D341Med (cell line): Measurements from ENCODE around the gene SBF2.

Experiments
- DNase-seq: peaks from one replicate; pipeline ENCODE4 v3.0.0; 2012; ENCODE audit warnings: low spot score

Gene SBF2

GRCh38 chr11:10302359-10302743 lies 8.3 kb upstream of the SBF2 start:
- no peak for DNase-seq

- DNase-seq = no peak
Observed at GRCh38 chr11:10301656-10302358, 7.8 kb upstream of the SBF2 start.

- no peak for DNase-seq
Observed at GRCh38 chr11:10298342-10298741, 4.3 kb upstream of the SBF2 start.

DNA sequence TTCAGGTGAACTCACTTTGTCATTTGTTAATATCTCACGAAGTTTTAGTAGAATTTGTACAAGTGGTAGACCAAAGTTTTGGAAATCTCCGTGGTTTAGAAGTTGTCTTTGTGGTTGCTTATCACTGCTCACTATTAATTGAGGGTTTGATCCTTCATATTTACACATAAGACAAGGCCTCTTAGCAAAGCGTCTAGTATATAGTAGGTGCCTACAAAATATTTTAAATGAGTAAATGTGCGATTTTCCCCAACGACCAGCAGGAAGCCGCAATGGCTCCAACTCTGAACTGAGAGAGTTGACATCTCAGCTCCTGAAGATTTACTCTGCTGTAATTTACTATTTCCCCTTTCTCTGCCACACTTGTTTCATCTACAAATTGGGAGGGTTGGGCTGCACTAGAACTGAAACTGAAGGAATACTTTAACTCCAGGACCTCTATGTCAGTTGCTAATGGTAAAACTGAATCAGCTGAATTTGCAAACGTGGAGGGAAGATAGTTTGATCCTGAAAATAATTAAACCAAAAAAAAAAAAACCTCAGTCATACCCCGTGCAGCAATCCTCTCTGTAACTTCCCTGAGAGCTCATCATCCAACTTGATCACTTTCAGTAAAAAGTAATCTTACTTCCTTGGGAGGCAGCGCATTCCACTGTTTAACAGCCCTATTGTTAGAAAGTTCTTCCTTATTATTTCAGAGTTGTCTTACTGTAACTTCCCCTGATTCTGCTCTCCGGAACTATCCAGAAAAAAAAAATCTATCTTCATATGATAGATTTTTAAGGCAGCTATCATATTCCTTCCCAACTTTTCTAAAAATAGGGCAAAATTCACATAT lies 1.3 kb upstream of the SBF2 start:
- DNase-seq = no peak

- peak; percentile 61 for DNase-seq
Observed at GRCh38 chr11:10294290-10294953, 403 bp upstream of the SBF2 start.

DNA sequence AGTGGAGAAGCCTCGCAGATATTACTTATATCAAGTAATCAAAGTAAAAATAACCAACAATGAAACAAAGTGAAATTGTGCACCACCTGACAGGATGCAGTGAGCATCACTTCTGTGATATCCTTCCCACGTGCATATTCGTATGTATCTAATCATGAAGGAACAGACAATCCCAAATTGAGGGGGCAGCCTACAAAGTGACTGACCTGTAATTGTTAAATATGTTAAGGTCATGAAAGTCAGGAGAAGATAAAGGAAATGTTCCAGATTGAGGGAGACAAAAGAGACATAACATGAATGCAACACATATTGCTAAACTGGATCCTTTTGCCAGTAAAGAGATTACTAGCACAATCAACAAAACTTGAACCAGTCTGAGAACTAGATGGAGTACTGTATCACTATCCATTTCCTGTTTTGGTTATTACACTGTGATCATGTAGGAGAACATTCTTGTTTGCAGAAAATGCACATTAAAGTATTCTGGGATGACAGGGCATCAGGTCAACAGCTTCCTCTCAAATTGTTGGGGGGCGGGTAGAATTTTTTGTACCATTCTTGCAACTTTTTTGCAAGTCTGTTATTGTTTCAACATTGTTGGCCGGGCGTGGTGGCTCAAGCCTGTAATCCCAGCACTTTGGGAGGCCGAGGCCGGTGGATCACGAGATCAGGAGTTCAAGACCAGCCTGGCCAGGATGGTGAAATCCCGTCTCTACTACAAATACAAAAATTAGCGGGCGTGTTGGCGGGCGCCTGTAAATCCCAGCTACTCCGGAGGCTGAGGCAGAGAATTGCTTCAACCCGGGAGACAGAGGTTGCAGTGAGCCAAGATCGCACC lies 2.0 kb downstream of the SBF2 start:
- DNase-seq = no peak

- no peak for DNase-seq
Observed at GRCh38 chr11:10289765-10290380, 4.1 kb downstream of the SBF2 start.

GRCh38 chr11:10288881-10289764 lies 4.9 kb downstream of the SBF2 start:
- no peak for DNase-seq

DNA sequence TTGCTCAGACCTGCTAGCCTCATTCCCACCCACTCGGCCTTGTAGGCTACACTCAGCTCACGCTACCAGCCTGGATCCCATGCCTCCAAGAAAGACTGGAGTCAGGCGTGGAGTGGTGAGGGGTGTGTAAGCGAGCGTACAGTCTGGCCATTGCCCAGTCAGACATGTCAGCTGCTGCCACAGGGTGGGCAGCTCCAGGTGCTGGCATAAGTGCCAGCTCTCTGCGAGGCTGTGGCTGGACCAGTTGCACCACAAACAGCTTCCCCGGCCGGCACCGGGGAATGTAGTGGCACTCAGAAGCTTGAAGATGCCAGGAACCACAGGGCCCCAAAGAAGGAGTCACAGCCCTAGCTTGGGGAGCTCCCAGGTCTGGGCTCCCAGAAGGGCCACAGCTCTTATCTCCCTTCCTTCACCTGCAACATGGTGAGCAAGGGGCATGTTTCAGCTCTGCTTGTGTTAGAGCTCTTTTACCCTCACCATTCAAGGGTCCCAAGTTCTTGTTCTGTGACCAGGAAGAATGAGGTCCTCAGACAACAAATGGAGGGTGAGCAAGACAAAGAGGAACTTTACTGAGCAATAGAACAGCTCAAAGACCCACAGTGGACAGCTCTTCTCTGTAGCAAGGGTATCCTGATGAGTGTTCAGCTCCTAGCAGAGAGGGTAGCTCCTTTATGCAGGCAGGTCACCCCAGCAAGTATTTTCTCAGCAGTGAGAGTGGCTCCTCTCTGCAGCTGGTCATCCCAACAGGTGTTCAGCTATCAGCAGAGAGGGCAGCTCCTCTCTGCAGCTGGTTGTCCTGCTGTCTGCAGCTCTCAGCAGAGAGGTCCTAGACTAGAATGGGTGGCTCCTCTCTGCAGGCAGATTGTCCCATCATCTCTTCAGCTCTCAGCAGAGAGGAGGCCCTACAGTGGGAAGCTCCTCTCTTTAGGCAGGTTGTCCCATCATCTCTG lies 6.0 kb downstream of the SBF2 start:
- DNase-seq = no peak

DNA sequence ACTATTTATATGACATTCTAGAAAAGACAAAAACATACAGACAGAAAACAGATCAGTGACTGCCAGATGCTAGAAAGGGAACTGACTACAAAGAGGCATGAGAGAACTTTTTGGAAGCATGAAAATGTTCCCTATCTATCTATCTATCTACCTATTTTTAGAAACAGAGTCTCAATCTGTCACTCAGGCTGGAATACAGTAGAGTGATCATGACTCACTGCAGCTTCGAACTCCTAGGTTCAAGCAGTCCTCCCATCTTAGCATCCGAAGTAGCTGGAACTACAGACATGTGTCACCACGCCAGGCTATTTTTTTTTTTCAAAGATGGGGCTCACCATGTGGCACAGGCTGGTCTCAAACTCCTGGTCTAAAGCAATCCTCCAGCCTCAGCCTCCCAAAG lies 6.9 kb downstream of the SBF2 start:
- DNase-seq = no peak

DNA sequence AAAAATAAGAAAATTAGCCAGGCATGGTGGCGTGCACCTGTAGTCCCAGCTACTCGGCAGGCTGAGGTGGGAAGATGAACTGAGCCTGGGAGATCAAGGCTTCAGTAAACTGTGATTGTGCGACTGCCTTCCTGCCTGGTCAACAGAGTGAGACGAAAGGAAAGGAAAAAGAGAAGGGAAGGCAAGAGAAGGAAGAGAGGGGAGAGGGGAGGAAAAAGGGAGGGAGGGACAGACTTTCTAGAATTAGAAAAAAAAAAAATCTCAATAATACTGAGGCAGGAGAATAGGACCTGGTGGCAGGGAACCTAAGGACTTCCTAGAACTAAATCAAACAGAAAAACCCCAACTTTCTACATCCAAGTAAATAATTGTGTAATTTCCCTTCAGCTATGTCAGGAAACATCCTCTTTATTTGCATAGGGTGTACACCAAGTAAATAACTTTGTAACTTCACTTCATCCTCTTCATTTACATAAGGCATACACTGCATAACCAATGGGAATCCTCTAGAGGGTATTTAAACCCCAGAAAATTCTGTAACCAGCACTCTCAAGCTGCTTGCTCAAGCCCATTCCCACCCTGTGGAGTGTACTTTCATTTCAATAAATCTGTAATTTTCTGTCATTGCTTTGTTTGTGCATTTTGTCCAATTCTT lies 8.7 kb downstream of the SBF2 start:
- DNase-seq = no peak

DNA sequence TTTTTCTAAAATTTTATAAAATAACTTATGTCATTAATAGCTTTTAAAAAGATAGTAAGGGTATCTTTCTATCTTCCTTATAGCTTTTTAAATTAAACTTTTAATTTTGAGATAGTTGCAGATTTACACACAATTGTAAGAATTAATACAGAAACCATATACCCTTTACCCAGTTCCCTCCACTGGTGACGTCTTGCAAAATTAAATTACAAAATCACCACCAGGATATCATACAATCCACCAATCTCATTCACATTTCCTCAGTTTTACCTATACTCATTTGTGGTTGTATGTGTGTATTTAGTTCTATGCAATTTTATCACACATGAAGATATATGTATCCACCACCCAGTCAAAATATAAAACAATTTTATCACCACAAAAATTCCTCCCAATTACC lies 10.0 kb downstream of the SBF2 start:
- no peak for DNase-seq

DNA sequence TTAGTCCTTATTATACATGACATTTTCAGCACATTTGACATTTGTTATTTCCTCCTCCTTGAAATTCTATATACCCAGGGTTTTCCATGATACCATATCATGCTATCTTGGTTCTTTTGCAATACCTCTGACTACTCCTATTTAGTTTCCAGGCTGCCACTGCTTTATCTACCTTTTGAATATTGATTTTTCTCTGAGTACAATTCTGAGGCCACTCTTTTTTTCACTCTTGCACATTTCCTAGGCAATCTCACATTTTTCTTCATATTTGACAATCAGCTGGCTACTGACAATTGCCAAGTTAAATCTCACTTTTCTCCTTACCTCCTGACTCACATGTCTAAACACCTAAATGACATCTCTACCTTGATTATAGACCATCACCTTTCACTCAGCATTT lies 11.9 kb downstream of the SBF2 start:
- no peak for DNase-seq

- DNase-seq = no peak
Observed at GRCh38 chr11:10275714-10276113, 18.3 kb downstream of the SBF2 start.

GRCh38 chr11:10274726-10275125 lies 19.3 kb downstream of the SBF2 start:
- no peak for DNase-seq

DNA sequence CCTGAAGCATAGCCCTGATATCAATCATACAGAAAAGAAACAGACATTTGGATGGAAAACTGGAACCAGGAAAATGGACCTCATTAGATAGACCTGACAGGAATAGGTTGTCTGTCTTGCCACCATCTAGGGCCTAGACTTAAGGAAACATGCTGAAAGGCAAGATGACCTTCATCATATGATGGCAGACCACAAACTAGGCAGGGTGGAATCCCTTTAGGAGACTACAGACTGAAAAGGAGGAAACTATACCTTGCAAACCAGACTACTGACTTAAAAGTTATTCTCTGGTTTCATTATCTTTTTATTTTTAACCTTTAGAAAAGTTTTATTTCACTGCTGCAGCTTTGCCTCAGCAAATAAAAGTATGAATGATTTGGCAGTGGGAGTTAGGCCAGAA lies 20.3 kb downstream of the SBF2 start:
- DNase-seq = no peak

GRCh38 chr11:10272132-10272531 lies 21.9 kb downstream of the SBF2 start:
- no peak for DNase-seq

- DNase-seq = no peak
Observed at GRCh38 chr11:10268746-10269488, 25.1 kb downstream of the SBF2 start.
